ENCODE results near the gene SPSB4.
A peak's percentile ranks its signal among the peaks of the same experiment; 100 is the strongest.

Gene SPSB4

DNA sequence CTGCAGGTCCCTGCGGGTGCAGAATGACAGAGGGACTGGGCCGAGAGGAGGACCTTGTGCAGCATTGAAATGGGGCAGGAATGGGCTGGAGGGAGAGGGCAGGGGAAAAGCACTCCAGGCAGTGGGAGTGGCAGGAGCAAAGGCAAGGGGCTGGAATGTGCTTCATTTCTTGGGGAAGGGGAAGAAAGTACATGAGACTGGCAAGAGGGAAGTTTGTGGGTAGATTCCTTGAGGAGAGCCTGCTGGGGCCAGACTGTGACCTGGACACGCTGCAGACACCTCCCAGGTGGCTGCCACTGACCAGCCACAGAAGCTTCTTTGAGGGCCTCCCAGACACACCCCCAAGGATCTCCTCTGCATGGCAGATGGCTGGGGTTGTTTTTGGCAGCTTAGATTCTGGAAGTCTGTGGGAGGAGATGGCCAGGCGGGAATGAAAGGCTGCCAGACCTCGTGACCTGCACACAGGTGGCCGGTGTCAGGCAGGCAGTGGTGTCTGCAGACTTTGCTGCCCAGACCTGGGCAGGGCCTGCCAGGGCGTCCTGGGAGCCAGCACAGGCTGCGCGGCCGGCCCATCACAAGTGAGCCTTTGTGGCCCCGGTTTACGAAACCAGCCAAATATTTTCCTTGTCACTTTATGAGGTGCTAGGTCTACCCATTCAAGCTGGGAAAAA lies 53.1 kb downstream of the SPSB4 start:
- no peaks in the 10 kb centered on the region for H3K36me3 ChIP-seq (replicated peaks; ENCODE audit: insufficient read depth, low read length)
- no peak overlapping the region for H2AFZ ChIP-seq (ENCODE audit: low read length)
- H3K79me2 ChIP-seq (ENCODE audit: low read length), result no peaks in the 10 kb centered on the region
- H3K4me2 ChIP-seq (ENCODE audit: low read depth, low read length), result no peak overlapping the region
- H3F3A ChIP-seq (ENCODE audit: insufficient read depth, low read length), result no peaks in the 10 kb centered on the region
- H3K9ac ChIP-seq (ENCODE audit: low read length), result no peak overlapping the region
- no peaks in the 10 kb centered on the region for H3K4me1 ChIP-seq (ENCODE audit: low read length)
- no peaks in the 10 kb centered on the region for H4K20me1 ChIP-seq (ENCODE audit: insufficient read depth, low read length)
- H3K27ac ChIP-seq (ENCODE audit: low read length), result no peak overlapping the region
- TF ChIP-seq EZH2phosphoT487 (IDR thresholded peaks at IDR 0.05; ENCODE audit: low read length), result no peak
- TF ChIP-seq, protein P1, sequence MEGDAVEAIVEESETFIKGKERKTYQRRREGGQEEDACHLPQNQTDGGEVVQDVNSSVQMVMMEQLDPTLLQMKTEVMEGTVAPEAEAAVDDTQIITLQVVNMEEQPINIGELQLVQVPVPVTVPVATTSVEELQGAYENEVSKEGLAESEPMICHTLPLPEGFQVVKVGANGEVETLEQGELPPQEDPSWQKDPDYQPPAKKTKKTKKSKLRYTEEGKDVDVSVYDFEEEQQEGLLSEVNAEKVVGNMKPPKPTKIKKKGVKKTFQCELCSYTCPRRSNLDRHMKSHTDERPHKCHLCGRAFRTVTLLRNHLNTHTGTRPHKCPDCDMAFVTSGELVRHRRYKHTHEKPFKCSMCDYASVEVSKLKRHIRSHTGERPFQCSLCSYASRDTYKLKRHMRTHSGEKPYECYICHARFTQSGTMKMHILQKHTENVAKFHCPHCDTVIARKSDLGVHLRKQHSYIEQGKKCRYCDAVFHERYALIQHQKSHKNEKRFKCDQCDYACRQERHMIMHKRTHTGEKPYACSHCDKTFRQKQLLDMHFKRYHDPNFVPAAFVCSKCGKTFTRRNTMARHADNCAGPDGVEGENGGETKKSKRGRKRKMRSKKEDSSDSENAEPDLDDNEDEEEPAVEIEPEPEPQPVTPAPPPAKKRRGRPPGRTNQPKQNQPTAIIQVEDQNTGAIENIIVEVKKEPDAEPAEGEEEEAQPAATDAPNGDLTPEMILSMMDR (IDR thresholded peaks at IDR 0.05; ENCODE audit: low read length), result no peak
- no peak for TF ChIP-seq EZH2 (optimal IDR thresholded peaks at IDR 0.05; ENCODE audit: low read depth, low read length)
- DNase-seq, result no peak
- no peaks in the 10 kb centered on the region for H3K9me2 ChIP-seq (replicated peaks; ENCODE audit: insufficient read depth, low read length)
- no peak overlapping the region for H3K4me3 ChIP-seq (ENCODE audit: low read length)
- H3K9me3 ChIP-seq (replicated peaks; ENCODE audit: insufficient read depth, low read length), result no peaks in the 10 kb centered on the region
- no peaks in the 10 kb centered on the region for H3K27me3 ChIP-seq (replicated peaks; ENCODE audit: insufficient read depth, low read length)

DNA sequence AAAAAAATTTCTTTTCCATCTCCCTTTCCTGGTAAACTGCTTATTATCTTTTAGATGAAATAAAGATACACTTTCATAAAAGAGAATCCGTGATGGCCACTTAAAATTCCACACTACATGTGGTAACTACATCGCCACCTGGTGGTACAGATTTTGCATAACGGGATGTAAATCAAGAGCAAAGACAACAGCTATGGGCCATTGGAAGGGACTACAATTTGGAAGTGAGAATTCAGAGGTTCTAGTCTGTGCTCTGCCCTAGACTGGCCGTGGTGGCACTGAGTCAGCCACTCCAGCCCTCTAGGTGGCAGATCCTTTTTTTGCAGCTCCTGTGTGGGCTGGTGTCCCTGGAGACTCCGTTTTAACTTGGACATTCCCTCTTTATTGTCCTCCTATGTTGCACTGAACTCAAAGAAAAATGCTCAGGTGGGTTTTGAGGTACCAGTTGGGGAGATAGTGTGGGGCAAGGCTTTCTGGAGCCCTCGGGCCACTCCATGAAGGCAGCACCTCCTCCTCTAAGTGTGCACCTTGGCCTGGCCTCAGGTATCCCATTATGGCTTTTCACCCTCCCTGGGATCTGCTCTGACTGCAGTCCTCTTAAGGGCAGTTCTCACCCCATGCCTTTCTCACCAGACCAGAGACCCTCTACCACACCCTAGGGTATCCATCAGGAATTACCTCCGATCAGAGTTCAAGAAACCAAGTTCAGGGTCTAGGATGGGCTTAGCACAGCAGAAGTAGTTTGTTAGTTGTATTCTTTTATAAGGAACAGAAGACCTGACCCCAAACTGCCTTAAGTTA lies 54.9 kb downstream of the SPSB4 start:
- no peak overlapping the region for H3K4me2 ChIP-seq (ENCODE audit: low read depth, low read length)

DNA sequence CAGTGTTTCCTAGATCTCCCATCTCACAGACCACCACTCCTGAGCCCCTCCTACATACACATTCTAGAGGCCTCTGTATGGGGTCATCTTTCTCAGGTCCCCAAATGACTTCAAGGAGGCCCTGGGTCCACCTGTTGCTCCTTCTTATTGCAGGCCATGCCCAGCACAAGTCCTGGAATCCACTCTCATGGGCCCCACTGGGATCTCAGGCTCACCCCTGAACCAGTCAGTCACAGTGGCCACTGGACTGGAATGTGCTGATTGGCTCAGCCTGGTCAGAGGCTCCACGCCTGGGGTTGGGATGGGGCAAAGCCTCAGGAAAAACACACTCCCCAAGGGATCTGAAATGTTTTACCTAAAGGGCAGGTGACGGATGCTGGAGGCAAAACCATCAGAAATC lies 55.7 kb downstream of the SPSB4 start:
- no peaks in the 10 kb centered on the region for H4K20me1 ChIP-seq (ENCODE audit: insufficient read depth, low read length)
- no peak overlapping the region for H3K4me3 ChIP-seq (ENCODE audit: low read length)
- no peak overlapping the region for H2AFZ ChIP-seq (ENCODE audit: low read length)
- H3F3A ChIP-seq (ENCODE audit: insufficient read depth, low read length), result no peaks in the 10 kb centered on the region
- H3K9me2 ChIP-seq (replicated peaks; ENCODE audit: insufficient read depth, low read length), result no peaks in the 10 kb centered on the region
- H3K36me3 ChIP-seq (replicated peaks; ENCODE audit: insufficient read depth, low read length), result no peaks in the 10 kb centered on the region
- no peak for DNase-seq
- no peaks in the 10 kb centered on the region for H3K9me3 ChIP-seq (replicated peaks; ENCODE audit: insufficient read depth, low read length)
- no peak overlapping the region for H3K27ac ChIP-seq (ENCODE audit: low read length)
- H3K27me3 ChIP-seq (replicated peaks; ENCODE audit: insufficient read depth, low read length), result no peaks in the 10 kb centered on the region
- TF ChIP-seq EZH2phosphoT487 (IDR thresholded peaks at IDR 0.05; ENCODE audit: low read length) (no peak), EZH2 (optimal IDR thresholded peaks at IDR 0.05; ENCODE audit: low read depth, low read length) (no peak)
- TF ChIP-seq, protein P1 (IDR thresholded peaks at IDR 0.05; ENCODE audit: low read length), result no peak
- no peak overlapping the region for H3K9ac ChIP-seq (ENCODE audit: low read length)
- H3K79me2 ChIP-seq (ENCODE audit: low read length), result no peaks in the 10 kb centered on the region
- no peak overlapping the region for H3K4me2 ChIP-seq (ENCODE audit: low read depth, low read length)
- no peaks in the 10 kb centered on the region for H3K4me1 ChIP-seq (ENCODE audit: low read length)

More for the DNA sequence above, 54.9 kb downstream of the SPSB4 start:
- no peaks in the 10 kb centered on the region for H3K27me3 ChIP-seq (replicated peaks; ENCODE audit: insufficient read depth, low read length)
- no peaks in the 10 kb centered on the region for H3K79me2 ChIP-seq (ENCODE audit: low read length)
- H3K36me3 ChIP-seq (replicated peaks; ENCODE audit: insufficient read depth, low read length), result no peaks in the 10 kb centered on the region
- H3K4me1 ChIP-seq (ENCODE audit: low read length), result no peaks in the 10 kb centered on the region
- TF ChIP-seq, protein P1 (IDR thresholded peaks at IDR 0.05; ENCODE audit: low read length), result peak; percentile 79
- TF ChIP-seq EZH2phosphoT487 (IDR thresholded peaks at IDR 0.05; ENCODE audit: low read length) (no peak), EZH2 (optimal IDR thresholded peaks at IDR 0.05; ENCODE audit: low read depth, low read length) (no peak)
- no peaks in the 10 kb centered on the region for H3K9me3 ChIP-seq (replicated peaks; ENCODE audit: insufficient read depth, low read length)
- H4K20me1 ChIP-seq (ENCODE audit: insufficient read depth, low read length), result no peaks in the 10 kb centered on the region
- H3F3A ChIP-seq (ENCODE audit: insufficient read depth, low read length), result no peaks in the 10 kb centered on the region
- H3K4me3 ChIP-seq (ENCODE audit: low read length), result no peak overlapping the region
- H3K9me2 ChIP-seq (replicated peaks; ENCODE audit: insufficient read depth, low read length), result no peaks in the 10 kb centered on the region
- H3K27ac ChIP-seq (ENCODE audit: low read length), result no peak overlapping the region
- no peak overlapping the region for H3K9ac ChIP-seq (ENCODE audit: low read length)
- peak; percentile 76 for DNase-seq
- H2AFZ ChIP-seq (ENCODE audit: low read length), result no peak overlapping the region

All from MM.1S (cell line).